DOHH2 (cell line): ENCODE results near the gene SHMT2.

Experiments
- H3F3A ChIP-seq: fragments of 200-600 bp; sonication (generic), shearing (Covaris generic); 2 replicates; pipeline ENCODE4 v1.6.0; 2016; ENCODE audit warnings: antibody characterized with exemption, mild to moderate bottlenecking; ENCODE audit not compliant: control insufficient read depth, insufficient read depth
- H3K27ac ChIP-seq: fragments of 200-600 bp; sonication (generic); 2 replicates; pipeline ENCODE4 v1.5.1; 2014; ENCODE audit warnings: low read depth, mild to moderate bottlenecking, low read length, moderate library complexity
- H3K27me3 ChIP-seq: fragments of 200-600 bp; sonication (generic); 2 replicates; pipeline ENCODE4 v1.6.1; 2014; ENCODE audit warnings: mild to moderate bottlenecking, low read length, mixed read lengths; ENCODE audit not compliant: control insufficient read depth
- H3K36me3 ChIP-seq: fragments of 200-600 bp; sonication (generic); 2 replicates; pipeline ENCODE4 v1.6.1; 2014; ENCODE audit warnings: mild to moderate bottlenecking, low read length, moderate library complexity, mixed read lengths; ENCODE audit not compliant: control insufficient read depth
- H3K4me1 ChIP-seq: fragments of 200-600 bp; sonication (generic); 2 replicates; pipeline ENCODE4 v1.6.1; 2014; ENCODE audit warnings: mild to moderate bottlenecking, low read length, mixed read lengths; ENCODE audit not compliant: control insufficient read depth
- H3K4me2 ChIP-seq: fragments of 200-600 bp; sonication (generic); 2 replicates; pipeline ENCODE4 v1.6.0; 2014; ENCODE audit warnings: mild to moderate bottlenecking, low read length, moderate library complexity
- H3K4me3 ChIP-seq: fragments of 200-600 bp; sonication (generic); 2 replicates; pipeline ENCODE4 v1.5.1; 2014; ENCODE audit warnings: mild to moderate bottlenecking, low read length, mixed read lengths
- H3K79me2 ChIP-seq: fragments of 200-600 bp; sonication (generic); 2 replicates; pipeline ENCODE4 v1.6.1; 2014; ENCODE audit warnings: mild to moderate bottlenecking, low read length, mixed read lengths; ENCODE audit not compliant: control insufficient read depth
- H3K9me2 ChIP-seq: fragments of 200-600 bp; sonication (generic); replicated peaks from 2 replicates; pipeline ENCODE4 v1.6.1; 2014; ENCODE audit warnings: mild to moderate bottlenecking, low read length, mixed read lengths; ENCODE audit not compliant: control insufficient read depth
- H3K9me3 ChIP-seq: fragments of 200-600 bp; sonication (generic); 2 replicates; pipeline ENCODE4 v1.6.1; 2014; ENCODE audit warnings: antibody characterized with exemption, low read length, mixed read lengths; ENCODE audit not compliant: control insufficient read depth, insufficient read depth
- H4K20me1 ChIP-seq: fragments of 200-600 bp; sonication (generic); 2 replicates; pipeline ENCODE4 v1.6.0; 2014; ENCODE audit warnings: low read depth, mild to moderate bottlenecking, antibody characterized with exemption, low read length, moderate library complexity; ENCODE audit not compliant: control insufficient read depth, insufficient read depth
- EZH2phosphoT487 ChIP-seq: fragments of 200-600 bp; sonication (generic); IDR thresholded peaks from 2 replicates; pipeline ENCODE4 v1.6.1; 2017; ENCODE audit warnings: borderline replicate concordance, mild to moderate bottlenecking, antibody characterized with exemption, low read length, moderate library complexity, mixed read lengths
- TF ChIP-seq, protein P1 (sequence below): fragments of 200-600 bp; sonication (generic); IDR thresholded peaks from one replicate; pipeline ENCODE4 v1.5.1; 2014; ENCODE audit warnings: antibody characterized with exemption, mild to moderate bottlenecking, low read depth, low read length; ENCODE audit not compliant: poor library complexity, severe bottlenecking

Gene SHMT2

DNA sequence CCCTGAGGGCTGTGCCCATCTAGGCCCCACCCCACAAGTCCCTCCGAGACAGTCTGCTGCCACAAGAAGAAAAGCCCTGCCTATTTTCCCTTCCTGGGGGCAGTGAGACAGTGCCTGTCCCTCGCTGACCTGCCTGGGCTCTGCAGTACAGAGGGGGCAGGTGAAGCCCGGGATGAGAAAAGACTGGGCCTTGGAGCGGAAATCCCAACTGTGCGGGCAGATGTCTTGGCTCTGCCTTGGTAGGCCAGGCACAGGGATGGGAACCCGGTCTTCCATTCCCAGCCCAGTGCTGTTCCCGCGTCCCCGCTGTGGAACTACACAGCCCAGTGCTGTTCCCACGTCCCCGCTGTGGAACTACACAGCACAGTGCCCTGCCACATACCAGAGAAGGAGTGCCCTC is 25.7 kb upstream of the SHMT2 start:
- no peaks in the 10 kb centered on the region for H3K9me2 ChIP-seq
- no peak overlapping the region for H3K4me3 ChIP-seq
- no peak overlapping the region for H3K27ac ChIP-seq
- H3K27me3 ChIP-seq: no peaks in the 10 kb centered on the region
- H3K9me3 ChIP-seq: no peaks in the 10 kb centered on the region
- H3K36me3 ChIP-seq: no peaks in the 10 kb centered on the region
- H3K4me1 ChIP-seq: no peaks in the 10 kb centered on the region
- no peaks in the 10 kb centered on the region for H4K20me1 ChIP-seq
- H3F3A ChIP-seq: no peaks in the 10 kb centered on the region
- H3K4me2 ChIP-seq: no peak overlapping the region
- H3K79me2 ChIP-seq: no peaks in the 10 kb centered on the region
- TF ChIP-seq, protein P1, sequence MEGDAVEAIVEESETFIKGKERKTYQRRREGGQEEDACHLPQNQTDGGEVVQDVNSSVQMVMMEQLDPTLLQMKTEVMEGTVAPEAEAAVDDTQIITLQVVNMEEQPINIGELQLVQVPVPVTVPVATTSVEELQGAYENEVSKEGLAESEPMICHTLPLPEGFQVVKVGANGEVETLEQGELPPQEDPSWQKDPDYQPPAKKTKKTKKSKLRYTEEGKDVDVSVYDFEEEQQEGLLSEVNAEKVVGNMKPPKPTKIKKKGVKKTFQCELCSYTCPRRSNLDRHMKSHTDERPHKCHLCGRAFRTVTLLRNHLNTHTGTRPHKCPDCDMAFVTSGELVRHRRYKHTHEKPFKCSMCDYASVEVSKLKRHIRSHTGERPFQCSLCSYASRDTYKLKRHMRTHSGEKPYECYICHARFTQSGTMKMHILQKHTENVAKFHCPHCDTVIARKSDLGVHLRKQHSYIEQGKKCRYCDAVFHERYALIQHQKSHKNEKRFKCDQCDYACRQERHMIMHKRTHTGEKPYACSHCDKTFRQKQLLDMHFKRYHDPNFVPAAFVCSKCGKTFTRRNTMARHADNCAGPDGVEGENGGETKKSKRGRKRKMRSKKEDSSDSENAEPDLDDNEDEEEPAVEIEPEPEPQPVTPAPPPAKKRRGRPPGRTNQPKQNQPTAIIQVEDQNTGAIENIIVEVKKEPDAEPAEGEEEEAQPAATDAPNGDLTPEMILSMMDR: no peak
- TF ChIP-seq EZH2phosphoT487: no peak

DNA sequence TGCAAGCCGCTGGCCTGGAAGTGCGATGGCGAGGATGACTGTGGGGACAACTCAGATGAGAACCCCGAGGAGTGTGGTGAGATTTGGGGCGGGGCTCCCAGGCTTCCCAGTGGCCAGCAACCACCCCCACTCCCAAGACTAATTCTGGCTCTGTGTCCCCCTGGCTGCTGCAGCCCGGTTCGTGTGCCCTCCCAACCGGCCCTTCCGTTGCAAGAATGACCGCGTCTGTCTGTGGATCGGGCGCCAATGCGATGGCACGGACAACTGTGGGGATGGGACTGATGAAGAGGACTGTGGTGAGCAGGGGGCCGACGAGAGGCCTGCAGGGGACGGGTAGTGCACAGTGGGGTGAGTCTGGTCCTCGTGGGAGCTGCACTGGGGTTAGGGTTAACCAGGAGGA is 25.1 kb upstream of the SHMT2 start:
- no peaks in the 10 kb centered on the region for H3K79me2 ChIP-seq
- no peaks in the 10 kb centered on the region for H3F3A ChIP-seq
- H3K9me2 ChIP-seq: no peaks in the 10 kb centered on the region
- H3K27ac ChIP-seq: no peak overlapping the region
- no peaks in the 10 kb centered on the region for H4K20me1 ChIP-seq
- TF ChIP-seq EZH2phosphoT487: no peak
- TF ChIP-seq, protein P1: no peak
- no peaks in the 10 kb centered on the region for H3K4me1 ChIP-seq
- H3K27me3 ChIP-seq: no peaks in the 10 kb centered on the region
- no peak overlapping the region for H3K4me3 ChIP-seq
- H3K36me3 ChIP-seq: no peaks in the 10 kb centered on the region
- H3K9me3 ChIP-seq: no peaks in the 10 kb centered on the region
- H3K4me2 ChIP-seq: no peak overlapping the region

DNA sequence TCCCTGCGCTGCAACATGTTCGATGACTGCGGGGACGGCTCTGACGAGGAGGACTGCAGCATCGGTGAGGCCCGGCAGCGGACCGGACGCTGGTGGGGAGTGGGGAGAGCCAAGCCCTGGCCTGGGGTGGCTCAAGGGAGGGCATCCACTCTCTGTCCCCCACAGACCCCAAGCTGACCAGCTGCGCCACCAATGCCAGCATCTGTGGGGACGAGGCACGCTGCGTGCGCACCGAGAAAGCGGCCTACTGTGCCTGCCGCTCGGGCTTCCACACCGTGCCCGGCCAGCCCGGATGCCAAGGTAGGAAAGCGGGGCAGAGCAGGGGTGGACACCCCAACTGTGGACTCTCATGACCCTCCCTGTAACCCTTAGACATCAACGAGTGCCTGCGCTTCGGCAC is 24.3 kb upstream of the SHMT2 start:
- Histone ChIP-seq H3K27ac (no peak overlapping the region), H3F3A (no peaks in the 10 kb centered on the region), H3K4me1 (no peaks in the 10 kb centered on the region), H3K9me3 (no peaks in the 10 kb centered on the region), H3K79me2 (no peaks in the 10 kb centered on the region), H3K4me2 (no peak overlapping the region), H3K36me3 (no peaks in the 10 kb centered on the region), H3K27me3 (no peaks in the 10 kb centered on the region), H3K4me3 (no peak overlapping the region), H3K9me2 (no peaks in the 10 kb centered on the region), H4K20me1 (no peaks in the 10 kb centered on the region)
- no peak for TF ChIP-seq EZH2phosphoT487

DNA sequence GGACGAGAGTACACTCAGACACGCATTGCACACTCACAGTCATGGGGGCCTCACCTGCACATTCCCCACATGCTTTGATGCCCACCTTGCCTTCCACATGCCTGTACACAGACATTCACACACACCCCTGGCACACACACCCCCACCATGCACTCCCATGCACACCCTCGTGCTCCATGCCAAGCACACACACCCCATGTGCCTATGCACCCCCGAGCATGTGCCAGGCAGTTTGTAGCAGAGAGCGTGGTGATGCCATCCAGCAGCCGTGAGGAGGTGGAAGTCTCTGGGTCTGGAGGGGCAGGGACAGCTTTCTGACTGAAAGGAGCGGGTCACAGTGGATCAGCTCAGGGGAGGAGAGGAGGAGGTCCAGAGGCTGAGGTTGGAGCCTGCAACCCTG is 23.6 kb upstream of the SHMT2 start:
- H3F3A ChIP-seq: no peaks in the 10 kb centered on the region
- no peaks in the 10 kb centered on the region for H3K36me3 ChIP-seq
- H3K79me2 ChIP-seq: no peaks in the 10 kb centered on the region
- TF ChIP-seq EZH2phosphoT487: no peak
- TF ChIP-seq, protein P1: no peak
- H3K9me2 ChIP-seq: no peaks in the 10 kb centered on the region
- no peaks in the 10 kb centered on the region for H3K27me3 ChIP-seq
- H3K4me1 ChIP-seq: no peaks in the 10 kb centered on the region
- H3K27ac ChIP-seq: no peak overlapping the region
- H3K4me3 ChIP-seq: no peak overlapping the region
- H4K20me1 ChIP-seq: no peaks in the 10 kb centered on the region; the same call in 1 of the 2 replicates
- no peak overlapping the region for H3K4me2 ChIP-seq
- H3K9me3 ChIP-seq: no peaks in the 10 kb centered on the region
